ENCODE data around the gene MIER3. TPM values are rescaled to one million over a fixed set of nuclear protein-coding genes. Genes with fewer than 3 reads are reported as not detected.

The MIER3 gene
- polyA plus RNA-seq, 1 donor = 27.3 TPM

DNA sequence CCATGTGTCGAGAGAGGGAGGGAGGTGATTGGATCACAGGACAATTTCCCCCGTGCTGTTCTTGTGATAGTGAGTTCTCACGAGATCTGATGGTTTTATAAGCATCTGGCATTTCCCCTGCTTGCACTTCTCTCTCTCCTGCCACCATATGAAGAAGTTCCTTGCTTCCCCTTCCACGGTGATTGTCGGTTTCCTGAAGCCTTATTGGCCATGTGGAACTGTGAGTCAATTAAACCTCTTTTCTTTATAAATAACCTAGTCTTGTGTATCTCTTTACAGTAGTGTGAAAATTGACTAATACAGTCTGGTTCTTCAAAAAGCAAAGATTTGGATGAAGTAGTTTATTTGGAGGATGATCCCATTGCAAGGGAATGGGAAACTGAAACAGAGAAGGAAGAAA, 11.3 kb upstream of the MIER3 start:
- Histone ChIP-seq H3K9me3 (ENCODE audit: control insufficient read depth, low read depth, low read length) (no peaks in the 10 kb centered on the region), H3K4me1 (ENCODE audit: control insufficient read depth, insufficient read depth, low read length) (peaks cover 21% of the 10 kb centered on the region), H3K36me3 (ENCODE audit: control insufficient read depth, insufficient read depth, low read length) (no peaks in the 10 kb centered on the region), H3K27me3 (ENCODE audit: control insufficient read depth, insufficient read depth, low read length) (no peaks in the 10 kb centered on the region), H3K27ac (ENCODE audit: low read length) (no peak overlapping the region), H3K4me3 (ENCODE audit: low read length) (no peak overlapping the region)
- DNase-seq = no peak
- no CpG with 5 or more reads among the region's 5 CpGs for WGBS (ENCODE audit: insufficient coverage, low lambda C conversion rate)

DNA sequence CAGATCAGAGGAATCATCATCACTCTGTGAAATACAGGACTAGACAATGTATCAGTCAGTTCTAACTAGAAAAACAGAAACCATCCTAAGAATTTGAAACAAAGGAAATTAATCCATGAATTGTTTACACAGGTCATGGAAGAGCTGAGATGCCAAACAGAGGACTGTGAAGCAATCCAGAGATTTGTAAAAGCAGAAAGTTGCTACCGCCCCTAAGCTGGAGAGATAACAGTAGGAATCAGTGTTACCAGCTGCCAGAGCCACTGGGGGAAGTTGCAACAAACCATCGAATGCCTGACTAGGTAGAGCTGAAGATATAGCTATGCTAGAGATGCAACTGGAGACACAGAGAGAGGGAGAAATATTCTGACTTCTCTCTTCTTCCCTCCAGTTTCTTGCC, 10.4 kb upstream of the MIER3 start:
- 0% methylated on average over 1 of the region's 2 CpGs for WGBS (ENCODE audit: insufficient coverage, low lambda C conversion rate)
- no peaks in the 10 kb centered on the region for H3K27me3 ChIP-seq (ENCODE audit: control insufficient read depth, insufficient read depth, low read length)
- peak in 1 of 2 donors; percentile 20 for DNase-seq

DNA sequence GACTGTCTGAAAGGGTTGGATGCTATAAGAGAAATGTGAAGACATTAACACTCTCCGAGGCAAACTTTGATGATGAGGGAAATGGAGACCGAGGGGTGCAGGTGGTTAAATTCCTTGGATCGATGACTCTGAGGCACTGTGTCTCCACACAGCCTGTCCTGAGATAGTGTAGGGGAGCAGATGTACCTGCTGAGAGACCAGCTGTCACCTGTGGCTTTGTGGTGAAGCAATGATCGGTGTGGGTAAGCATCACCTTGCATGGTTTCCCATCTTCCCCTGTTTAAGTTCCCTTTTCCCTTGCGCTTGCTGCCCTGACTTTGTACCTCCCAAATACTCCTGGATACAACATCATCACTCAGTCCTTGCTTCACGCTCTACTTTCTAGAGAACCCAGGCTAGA, 9.8 kb upstream of the MIER3 start:
- Histone ChIP-seq H3K27ac (ENCODE audit: low read length) (no peak overlapping the region), H3K4me1 (ENCODE audit: control insufficient read depth, insufficient read depth, low read length) (peaks cover 23% of the 10 kb centered on the region)
- DNase-seq = no peak

More for the DNA sequence above, 10.4 kb upstream of the MIER3 start:
- peaks cover 23% of the 10 kb centered on the region for H3K4me1 ChIP-seq (ENCODE audit: control insufficient read depth, insufficient read depth, low read length)
- no peak overlapping the region for H3K4me3 ChIP-seq (ENCODE audit: low read length)
- H3K9me3 ChIP-seq (ENCODE audit: control insufficient read depth, low read depth, low read length) = no peaks in the 10 kb centered on the region
- no peak overlapping the region for H3K27ac ChIP-seq (ENCODE audit: low read length)
- no peaks in the 10 kb centered on the region for H3K36me3 ChIP-seq (ENCODE audit: control insufficient read depth, insufficient read depth, low read length)

DNA sequence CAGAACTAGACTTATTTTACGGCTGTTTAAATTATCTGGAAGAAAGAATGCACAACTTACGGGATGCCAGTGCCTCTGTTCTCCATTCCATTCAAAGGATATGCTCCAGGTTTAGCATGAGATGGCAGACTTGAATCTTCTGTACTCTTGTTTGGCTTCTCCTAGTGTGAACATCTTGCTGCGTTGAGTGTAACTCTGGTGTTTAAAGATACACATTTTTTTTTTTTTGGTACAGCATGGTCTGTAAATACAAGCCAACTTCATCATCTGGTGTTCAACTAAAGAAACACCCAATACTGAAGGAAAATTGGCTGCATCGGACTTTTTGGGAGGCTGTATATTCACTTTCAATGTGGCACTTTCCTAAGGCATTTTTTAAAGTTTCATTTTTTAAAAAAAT, 7.4 kb upstream of the MIER3 start:
- DNase-seq = no peak
- WGBS (ENCODE audit: insufficient coverage, low lambda C conversion rate) = 100% methylated on average over 1 of the region's 4 CpGs
- Histone ChIP-seq H3K27me3 (ENCODE audit: control insufficient read depth, insufficient read depth, low read length) (no peaks in the 10 kb centered on the region), H3K4me1 (ENCODE audit: control insufficient read depth, insufficient read depth, low read length) (peaks cover 15% of the 10 kb centered on the region), H3K27ac (ENCODE audit: low read length) (no peak overlapping the region), H3K36me3 (ENCODE audit: control insufficient read depth, insufficient read depth, low read length) (no peaks in the 10 kb centered on the region), H3K9me3 (ENCODE audit: control insufficient read depth, low read depth, low read length) (no peaks in the 10 kb centered on the region), H3K4me3 (ENCODE audit: low read length) (no peak overlapping the region)

More for the DNA sequence above, 9.8 kb upstream of the MIER3 start:
- no peaks in the 10 kb centered on the region for H3K27me3 ChIP-seq (ENCODE audit: control insufficient read depth, insufficient read depth, low read length)
- no CpG with 5 or more reads among the region's 6 CpGs for WGBS (ENCODE audit: insufficient coverage, low lambda C conversion rate)
- no peaks in the 10 kb centered on the region for H3K36me3 ChIP-seq (ENCODE audit: control insufficient read depth, insufficient read depth, low read length)
- no peak overlapping the region for H3K4me3 ChIP-seq (ENCODE audit: low read length)
- no peaks in the 10 kb centered on the region for H3K9me3 ChIP-seq (ENCODE audit: control insufficient read depth, low read depth, low read length)

DNA sequence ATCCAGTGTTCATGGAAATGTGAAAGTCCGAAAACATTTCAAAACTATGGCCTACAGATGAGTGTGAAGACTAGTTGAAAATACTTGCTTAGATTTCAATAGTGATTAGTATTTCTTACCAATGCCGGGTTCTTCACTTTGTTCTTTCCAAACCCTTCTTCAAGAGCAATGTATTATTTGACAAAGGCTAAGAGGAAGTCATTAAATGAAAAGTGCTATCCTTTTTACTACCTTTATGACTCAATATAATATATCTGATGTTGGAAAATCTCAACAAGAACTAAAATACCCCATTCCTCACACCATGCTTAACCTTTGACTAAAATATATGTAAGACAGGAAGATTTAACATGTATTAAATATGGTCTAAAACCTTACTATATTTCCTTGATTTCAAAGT, 6.7 kb upstream of the MIER3 start:
- H3K9me3 ChIP-seq (ENCODE audit: control insufficient read depth, low read depth, low read length) = no peaks in the 10 kb centered on the region
- 17% methylated on average over 1 of the region's 2 CpGs for WGBS (ENCODE audit: insufficient coverage, low lambda C conversion rate)
- no peak overlapping the region for H3K4me3 ChIP-seq (ENCODE audit: low read length)
- H3K27me3 ChIP-seq (ENCODE audit: control insufficient read depth, insufficient read depth, low read length) = no peaks in the 10 kb centered on the region
- H3K36me3 ChIP-seq (ENCODE audit: control insufficient read depth, insufficient read depth, low read length) = no peaks in the 10 kb centered on the region
- DNase-seq = no peak
- peaks cover 12% of the 10 kb centered on the region for H3K4me1 ChIP-seq (ENCODE audit: control insufficient read depth, insufficient read depth, low read length)
- H3K27ac ChIP-seq (ENCODE audit: low read length) = no peak overlapping the region

DNA sequence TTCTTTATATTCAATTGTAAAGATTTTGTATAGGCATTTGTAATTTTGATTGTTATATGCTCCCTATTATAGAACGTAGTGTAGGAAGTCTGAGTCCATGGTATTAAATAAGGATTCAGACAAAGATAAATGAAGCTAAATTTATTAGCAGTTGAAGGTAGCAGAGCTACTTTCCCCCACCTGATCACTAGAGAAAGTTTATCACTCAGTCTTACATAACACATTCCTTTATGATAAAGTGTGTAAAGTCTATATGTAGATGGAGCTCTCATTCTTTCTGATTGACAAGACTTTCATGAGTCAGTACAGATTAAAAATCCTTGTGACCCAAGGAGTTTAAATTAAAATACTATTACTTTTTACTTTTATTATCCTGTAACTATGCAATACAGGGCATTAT, 2.3 kb upstream of the MIER3 start:
- no peak overlapping the region for H3K4me3 ChIP-seq (ENCODE audit: low read length)
- H3K27me3 ChIP-seq (ENCODE audit: control insufficient read depth, insufficient read depth, low read length) = no peaks in the 10 kb centered on the region
- no peak overlapping the region for H3K27ac ChIP-seq (ENCODE audit: low read length)
- H3K9me3 ChIP-seq (ENCODE audit: control insufficient read depth, low read depth, low read length) = no peaks in the 10 kb centered on the region
- H3K36me3 ChIP-seq (ENCODE audit: control insufficient read depth, insufficient read depth, low read length) = no peaks in the 10 kb centered on the region
- peaks cover 2% of the 10 kb centered on the region for H3K4me1 ChIP-seq (ENCODE audit: control insufficient read depth, insufficient read depth, low read length)
- peak; percentile 24 to 62 for DNase-seq
- no CpG with 5 or more reads among the region's 1 CpG for WGBS (ENCODE audit: insufficient coverage, low lambda C conversion rate)

DNA sequence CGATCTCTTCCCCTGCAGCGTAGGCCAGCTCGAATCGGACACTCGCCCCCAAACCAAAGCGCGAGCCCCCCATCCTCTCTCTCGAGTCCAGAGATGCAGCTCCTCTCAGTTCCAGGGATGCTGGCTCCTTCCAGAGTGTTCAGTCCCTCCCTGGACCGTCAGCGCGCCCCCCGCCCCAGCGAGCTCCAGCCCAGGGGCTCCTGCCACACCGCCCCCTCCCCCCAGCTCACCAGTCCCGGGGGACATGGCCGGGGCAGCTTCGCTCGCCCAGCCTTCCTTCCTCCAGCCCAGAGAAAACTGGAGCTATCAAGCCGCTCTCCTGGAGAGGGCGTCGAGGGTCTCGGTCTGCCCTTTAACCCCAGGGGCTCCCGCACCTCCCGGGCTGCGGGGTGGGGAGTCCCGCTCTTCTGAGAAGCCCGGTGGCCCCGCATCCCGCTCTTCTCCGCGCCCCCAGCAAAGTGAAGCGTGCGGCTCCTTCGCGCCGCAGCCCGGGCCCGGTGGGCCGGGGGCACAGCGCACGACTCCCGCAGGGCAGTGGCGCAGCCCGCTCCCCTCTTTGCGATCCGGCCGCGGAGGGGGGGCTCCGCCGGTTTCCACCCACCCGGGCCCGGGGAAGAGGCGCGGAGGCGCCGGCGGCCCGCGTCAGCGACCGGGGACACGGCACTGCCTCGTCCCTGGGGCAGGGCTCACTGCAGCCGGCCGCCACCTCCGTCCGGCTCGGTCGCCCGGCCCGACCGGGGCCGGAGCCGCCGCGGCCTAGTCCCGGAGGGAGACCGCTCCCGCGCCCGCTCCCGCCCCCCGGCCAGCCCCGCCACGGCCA, 587 bp downstream of the MIER3 start:
- Histone ChIP-seq H3K27ac (ENCODE audit: low read length) (peak overlapping the region; percentile 67), H3K27me3 (ENCODE audit: control insufficient read depth, insufficient read depth, low read length) (no peaks in the 10 kb centered on the region), H3K36me3 (ENCODE audit: control insufficient read depth, insufficient read depth, low read length) (peaks cover 4% of the 10 kb centered on the region), H3K9me3 (ENCODE audit: control insufficient read depth, low read depth, low read length) (no peaks in the 10 kb centered on the region), H3K4me3 (ENCODE audit: low read length) (peak overlapping the region; percentile 68), H3K4me1 (ENCODE audit: control insufficient read depth, insufficient read depth, low read length) (no peaks in the 10 kb centered on the region)
- DNase-seq = peak; percentile 26 to 61
- no CpG with 5 or more reads among the region's 85 CpGs for WGBS (ENCODE audit: insufficient coverage, low lambda C conversion rate)

DNA sequence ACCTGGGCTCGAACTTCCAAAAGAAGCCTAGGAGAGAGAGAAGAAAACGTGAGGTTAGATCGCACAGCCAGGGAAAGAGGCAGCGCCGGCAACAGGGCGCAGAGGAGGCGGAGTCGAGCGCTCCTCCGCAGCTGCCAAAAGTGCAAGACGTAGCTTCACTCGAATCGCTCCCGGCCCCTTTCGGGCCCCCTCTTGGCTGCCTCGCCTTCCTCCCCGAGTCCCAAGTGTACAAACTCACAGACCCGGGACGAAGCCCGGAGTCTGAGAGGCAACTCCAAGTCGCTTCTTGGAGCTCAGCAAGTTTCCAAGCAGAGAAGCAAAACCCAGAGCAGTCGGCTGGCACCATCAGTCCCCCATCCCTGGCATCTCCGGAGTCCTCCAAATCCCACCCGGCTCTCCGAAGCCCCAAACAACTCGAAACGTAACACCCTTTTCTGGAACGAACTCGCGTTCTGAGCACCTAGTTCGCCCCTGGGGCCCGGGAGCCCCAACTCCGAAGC, 1.2 kb downstream of the MIER3 start:
- no peaks in the 10 kb centered on the region for H3K9me3 ChIP-seq (ENCODE audit: control insufficient read depth, low read depth, low read length)
- WGBS (ENCODE audit: insufficient coverage, low lambda C conversion rate) = no CpG with 5 or more reads among the region's 33 CpGs

DNA sequence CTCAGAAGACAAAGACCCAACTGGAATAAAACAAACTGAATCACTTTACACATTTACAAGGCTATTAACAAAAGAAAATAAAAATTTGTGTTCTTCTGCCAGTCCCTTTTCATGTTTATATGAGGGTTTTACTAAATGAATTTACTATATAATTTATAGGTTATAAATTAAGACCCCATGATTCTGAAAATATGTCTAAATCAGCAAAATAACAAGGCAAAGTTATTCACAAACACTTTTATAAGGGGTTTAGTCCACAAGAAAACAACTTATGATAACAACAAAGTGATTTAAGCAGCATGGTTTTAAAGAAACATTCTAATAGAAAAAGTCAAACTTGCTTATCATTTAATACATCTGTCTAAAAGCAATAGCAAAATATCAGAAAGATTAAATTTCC, 4.9 kb downstream of the MIER3 start:
- no peak for DNase-seq
- Histone ChIP-seq H3K27me3 (ENCODE audit: control insufficient read depth, insufficient read depth, low read length) (no peaks in the 10 kb centered on the region), H3K36me3 (ENCODE audit: control insufficient read depth, insufficient read depth, low read length) (peaks cover 23% of the 10 kb centered on the region), H3K27ac (ENCODE audit: low read length) (no peak overlapping the region), H3K9me3 (ENCODE audit: control insufficient read depth, low read depth, low read length) (no peaks in the 10 kb centered on the region), H3K4me3 (ENCODE audit: low read length) (no peak overlapping the region), H3K4me1 (ENCODE audit: control insufficient read depth, insufficient read depth, low read length) (no peaks in the 10 kb centered on the region)

More for the DNA sequence above, 1.2 kb downstream of the MIER3 start:
- Histone ChIP-seq H3K4me1 (ENCODE audit: control insufficient read depth, insufficient read depth, low read length) (no peaks in the 10 kb centered on the region), H3K27me3 (ENCODE audit: control insufficient read depth, insufficient read depth, low read length) (no peaks in the 10 kb centered on the region), H3K36me3 (ENCODE audit: control insufficient read depth, insufficient read depth, low read length) (peaks cover 4% of the 10 kb centered on the region), H3K27ac (ENCODE audit: low read length) (peak overlapping the region; percentile 67), H3K4me3 (ENCODE audit: low read length) (peak overlapping the region; percentile 68)
- DNase-seq = peak; percentile 48 to 73

DNA sequence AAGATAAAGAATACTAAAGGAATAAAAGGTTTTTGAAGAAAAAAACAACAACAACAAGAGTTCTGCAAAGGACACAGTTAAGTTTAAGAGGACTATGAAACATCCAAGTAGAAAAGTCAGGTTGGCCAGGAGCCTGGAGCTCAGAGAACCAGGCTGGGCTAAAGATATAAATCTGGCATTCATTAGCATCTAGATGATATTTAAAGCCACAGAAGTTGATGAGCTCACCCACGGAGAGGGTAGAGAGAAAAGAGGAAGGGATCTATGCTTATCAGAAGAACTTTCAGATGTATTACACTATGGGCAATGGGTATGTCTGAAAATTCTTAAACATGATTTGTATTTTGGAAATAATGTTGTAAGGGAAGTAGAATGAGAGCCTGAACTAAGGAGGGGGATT, 9.9 kb downstream of the MIER3 start:
- DNase-seq = no peak
- no peaks in the 10 kb centered on the region for H3K9me3 ChIP-seq (ENCODE audit: control insufficient read depth, low read depth, low read length)
- no peaks in the 10 kb centered on the region for H3K4me1 ChIP-seq (ENCODE audit: control insufficient read depth, insufficient read depth, low read length)
- no peaks in the 10 kb centered on the region for H3K27me3 ChIP-seq (ENCODE audit: control insufficient read depth, insufficient read depth, low read length)
- peaks cover 59% of the 10 kb centered on the region for H3K36me3 ChIP-seq (ENCODE audit: control insufficient read depth, insufficient read depth, low read length)
- no peak overlapping the region for H3K27ac ChIP-seq (ENCODE audit: low read length)
- H3K4me3 ChIP-seq (ENCODE audit: low read length) = no peak overlapping the region
- WGBS (ENCODE audit: insufficient coverage, low lambda C conversion rate) = no CpG with 5 or more reads among the region's 1 CpG

DNA sequence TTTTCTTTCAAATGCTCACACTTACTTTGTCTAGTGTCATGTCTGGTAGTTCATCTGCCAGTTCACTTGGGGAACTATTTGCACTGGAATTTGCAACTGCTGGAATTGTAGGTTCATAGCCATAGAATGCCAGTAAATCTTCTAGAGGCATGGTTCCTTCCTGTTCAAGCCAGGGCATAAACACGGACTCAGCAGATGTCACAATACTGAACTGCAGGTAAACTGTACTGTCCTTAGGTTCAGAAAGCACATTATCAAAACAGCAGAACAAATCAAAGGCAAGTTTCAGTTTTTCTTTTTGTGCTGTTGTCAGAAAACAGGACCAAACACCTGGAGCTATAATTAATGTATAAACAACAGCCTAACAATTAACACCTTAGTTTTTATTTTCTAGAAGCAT, 13.1 kb downstream of the MIER3 start:
- peak; percentile 34 to 60 for DNase-seq
- no peaks in the 10 kb centered on the region for H3K4me1 ChIP-seq (ENCODE audit: control insufficient read depth, insufficient read depth, low read length)
- peaks cover 77% of the 10 kb centered on the region for H3K36me3 ChIP-seq (ENCODE audit: control insufficient read depth, insufficient read depth, low read length)
- H3K27me3 ChIP-seq (ENCODE audit: control insufficient read depth, insufficient read depth, low read length) = no peaks in the 10 kb centered on the region
- H3K27ac ChIP-seq (ENCODE audit: low read length) = peak overlapping the region; percentile 55
- no peak overlapping the region for H3K4me3 ChIP-seq (ENCODE audit: low read length)
- H3K9me3 ChIP-seq (ENCODE audit: control insufficient read depth, low read depth, low read length) = no peaks in the 10 kb centered on the region
- no CpG with 5 or more reads among the region's 1 CpG for WGBS (ENCODE audit: insufficient coverage, low lambda C conversion rate)
